Hepatocyte (in vitro differentiated cells): ENCODE measurements around the gene SGMS2. TPM values are rescaled to one million over a fixed set of nuclear protein-coding genes. Genes with fewer than 3 reads are reported as not detected.

Source experiments
- DNase-seq: peaks from one replicate; pipeline ENCODE4 v3.0.0-alpha.2; 2016; ENCODE audit warnings: low spot score
- H2AFZ ChIP-seq: fragments of 200-600 bp; sonication (generic); 2 replicates; pipeline ENCODE4 v1.6.0; 2016; ENCODE audit warnings: antibody characterized with exemption, mild to moderate bottlenecking
- H3K27ac ChIP-seq: fragments of 200-600 bp; sonication (generic); 2 replicates; pipeline ENCODE4 v1.5.1; 2016; ENCODE audit warnings: mild to moderate bottlenecking
- H3K27me3 ChIP-seq: fragments of 200-600 bp; sonication (generic); 2 replicates; pipeline ENCODE4 v1.6.1; 2016
- H3K36me3 ChIP-seq: fragments of 200-600 bp; sonication (generic); replicated peaks from 2 replicates; pipeline ENCODE4 v1.5.1; 2016; ENCODE audit warnings: low read depth; ENCODE audit not compliant: insufficient read depth
- H3K4me1 ChIP-seq: fragments of 200-600 bp; sonication (generic); 2 replicates; pipeline ENCODE4 v1.5.1; 2016; ENCODE audit warnings: mild to moderate bottlenecking, moderate library complexity; ENCODE audit not compliant: insufficient read depth
- H3K4me2 ChIP-seq: fragments of 200-600 bp; sonication (generic); 2 replicates; pipeline ENCODE4 v1.6.0; 2016
- H3K4me3 ChIP-seq: fragments of 200-600 bp; sonication (generic); 2 replicates; pipeline ENCODE4 v1.5.1; 2016; ENCODE audit warnings: mild to moderate bottlenecking
- H3K79me2 ChIP-seq: fragments of 200-600 bp; sonication (generic); 2 replicates; pipeline ENCODE4 v1.6.0; 2017; ENCODE audit warnings: mild to moderate bottlenecking
- H3K9me2 ChIP-seq: fragments of 200-600 bp; sonication (generic); replicated peaks from 2 replicates; pipeline ENCODE4 v1.6.0; 2017; ENCODE audit warnings: mild to moderate bottlenecking; ENCODE audit not compliant: insufficient read depth
- H3K9me3 ChIP-seq: fragments of 200-600 bp; sonication (generic); 2 replicates; pipeline ENCODE4 v1.5.1; 2016; ENCODE audit warnings: low read depth, mild to moderate bottlenecking
- H4K20me1 ChIP-seq: fragments of 200-600 bp; sonication (generic); 2 replicates; pipeline ENCODE4 v1.6.0; 2016; ENCODE audit warnings: mild to moderate bottlenecking; ENCODE audit not compliant: insufficient read depth, poor library complexity, severe bottlenecking
- EZH2 ChIP-seq: fragments of 200-600 bp; sonication (generic); IDR thresholded peaks from 2 replicates; pipeline ENCODE4 v1.6.1; 2016; ENCODE audit warnings: antibody characterized with exemption, mild to moderate bottlenecking, borderline replicate concordance
- EZH2phosphoT487 ChIP-seq: fragments of 200-600 bp; sonication (generic); IDR thresholded peaks from one replicate; pipeline ENCODE4 v1.6.1; 2018; ENCODE audit warnings: antibody characterized with exemption, mild to moderate bottlenecking, low read depth, moderate library complexity; ENCODE audit not compliant: unreplicated experiment, severe bottlenecking
- WGBS: methylation state at CpG from one replicate; pipeline ENCODE4 v1.1.6; 2016; ENCODE audit warnings: low lambda C conversion rate; ENCODE audit errors: missing lambda C conversion rate; 5-methylcytosine and 5-hydroxymethylcytosine counted together
- polyA plus RNA-seq: library from polyadenylated mRNA; unstranded; fragments of >200 nt; fragmentation: Nextera tagmentation; extraction: Ambion mirVana; gene quantifications from 2 replicates; pipeline ENCODE4 v1.2.1, GENCODE V29; 2016
- total RNA-seq: library from RNA; depleted of rRNA; stranded (reverse); fragments of >200 nt; gene quantifications from 2 replicates; pipeline ENCODE4 v1.2.3, GENCODE V29; 2014
- TF ChIP-seq, protein P1 (sequence below): fragments of 200-600 bp; sonication (generic); IDR thresholded peaks from 2 replicates; pipeline ENCODE4 v1.5.1; 2016; ENCODE audit warnings: antibody characterized with exemption, mild to moderate bottlenecking; ENCODE audit not compliant: poor library complexity

SGMS2 gene
- total and polyA plus RNA-seq, 2 experiments from 2014 or later: 33.1 to 75.7 TPM

DNA sequence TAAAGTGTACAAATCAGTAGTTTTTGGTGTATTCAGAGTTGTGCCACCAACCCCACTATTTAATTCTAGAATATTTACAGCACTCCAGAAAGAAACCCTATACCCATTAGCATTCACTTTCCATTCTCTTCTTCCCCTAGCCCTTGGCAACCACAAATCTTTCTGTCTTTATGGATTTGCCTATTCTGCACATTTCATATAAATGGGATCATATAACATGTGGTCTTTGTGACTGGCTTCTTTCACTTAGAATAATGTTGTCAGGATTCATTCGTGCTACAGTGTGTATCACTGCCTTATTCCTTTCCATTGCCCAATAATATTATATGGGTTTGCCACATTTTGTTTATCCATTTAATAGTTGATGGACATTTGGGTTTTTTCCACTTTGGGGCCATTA is 32.2 kb downstream of the SGMS2 start:
- H3K4me3 ChIP-seq: no peak overlapping the region
- H3K27ac ChIP-seq: no peak overlapping the region
- 77% methylated on average over 1 of the region's 1 CpG for WGBS
- H3K79me2 ChIP-seq: peaks cover 28% of the 10 kb centered on the region
- H3K9me2 ChIP-seq: no peaks in the 10 kb centered on the region
- H3K4me1 ChIP-seq: peaks cover 12% of the 10 kb centered on the region
- no peak overlapping the region for H3K4me2 ChIP-seq
- H3K27me3 ChIP-seq: no peaks in the 10 kb centered on the region
- H4K20me1 ChIP-seq: no peaks in the 10 kb centered on the region
- H3K9me3 ChIP-seq: no peaks in the 10 kb centered on the region
- H2AFZ ChIP-seq: no peak overlapping the region
- no peaks in the 10 kb centered on the region for H3K36me3 ChIP-seq
- TF ChIP-seq, protein P1, sequence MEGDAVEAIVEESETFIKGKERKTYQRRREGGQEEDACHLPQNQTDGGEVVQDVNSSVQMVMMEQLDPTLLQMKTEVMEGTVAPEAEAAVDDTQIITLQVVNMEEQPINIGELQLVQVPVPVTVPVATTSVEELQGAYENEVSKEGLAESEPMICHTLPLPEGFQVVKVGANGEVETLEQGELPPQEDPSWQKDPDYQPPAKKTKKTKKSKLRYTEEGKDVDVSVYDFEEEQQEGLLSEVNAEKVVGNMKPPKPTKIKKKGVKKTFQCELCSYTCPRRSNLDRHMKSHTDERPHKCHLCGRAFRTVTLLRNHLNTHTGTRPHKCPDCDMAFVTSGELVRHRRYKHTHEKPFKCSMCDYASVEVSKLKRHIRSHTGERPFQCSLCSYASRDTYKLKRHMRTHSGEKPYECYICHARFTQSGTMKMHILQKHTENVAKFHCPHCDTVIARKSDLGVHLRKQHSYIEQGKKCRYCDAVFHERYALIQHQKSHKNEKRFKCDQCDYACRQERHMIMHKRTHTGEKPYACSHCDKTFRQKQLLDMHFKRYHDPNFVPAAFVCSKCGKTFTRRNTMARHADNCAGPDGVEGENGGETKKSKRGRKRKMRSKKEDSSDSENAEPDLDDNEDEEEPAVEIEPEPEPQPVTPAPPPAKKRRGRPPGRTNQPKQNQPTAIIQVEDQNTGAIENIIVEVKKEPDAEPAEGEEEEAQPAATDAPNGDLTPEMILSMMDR: no peak
- TF ChIP-seq EZH2: no peak
- TF ChIP-seq EZH2phosphoT487: no peak
- DNase-seq: no peak

DNA sequence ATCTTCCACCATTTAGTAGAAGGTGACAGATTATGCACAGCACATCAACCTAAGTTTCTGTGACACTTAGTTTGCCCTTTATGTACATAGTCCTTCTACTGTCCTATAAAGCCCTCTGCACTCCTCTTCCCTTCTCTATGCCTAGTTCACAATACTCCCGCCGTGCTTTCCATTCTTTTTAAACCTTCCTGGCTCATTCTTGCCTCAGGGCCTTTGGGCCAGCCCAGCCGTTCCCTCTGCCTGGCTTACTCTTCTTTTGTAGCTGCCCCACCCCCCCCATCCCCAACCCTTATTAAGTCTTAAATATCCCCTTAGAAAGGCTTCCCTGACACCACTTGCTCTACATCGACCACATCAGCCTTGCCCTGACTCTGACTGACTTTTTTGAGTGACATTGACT is 33.0 kb downstream of the SGMS2 start:
- Histone ChIP-seq H3K27me3 (no peaks in the 10 kb centered on the region), H3K4me1 (peaks cover 12% of the 10 kb centered on the region), H3K9me2 (no peaks in the 10 kb centered on the region), H3K27ac (no peak overlapping the region), H4K20me1 (no peaks in the 10 kb centered on the region), H3K36me3 (no peaks in the 10 kb centered on the region), H3K79me2 (peaks cover 28% of the 10 kb centered on the region), H3K4me2 (no peak overlapping the region), H2AFZ (no peak overlapping the region), H3K4me3 (no peak overlapping the region), H3K9me3 (no peaks in the 10 kb centered on the region)
- TF ChIP-seq, protein P1: no peak
- TF ChIP-seq EZH2 (no peak), EZH2phosphoT487 (no peak)
- no peak for DNase-seq
- 54% methylated on average over 4 of the region's 4 CpGs for WGBS

DNA sequence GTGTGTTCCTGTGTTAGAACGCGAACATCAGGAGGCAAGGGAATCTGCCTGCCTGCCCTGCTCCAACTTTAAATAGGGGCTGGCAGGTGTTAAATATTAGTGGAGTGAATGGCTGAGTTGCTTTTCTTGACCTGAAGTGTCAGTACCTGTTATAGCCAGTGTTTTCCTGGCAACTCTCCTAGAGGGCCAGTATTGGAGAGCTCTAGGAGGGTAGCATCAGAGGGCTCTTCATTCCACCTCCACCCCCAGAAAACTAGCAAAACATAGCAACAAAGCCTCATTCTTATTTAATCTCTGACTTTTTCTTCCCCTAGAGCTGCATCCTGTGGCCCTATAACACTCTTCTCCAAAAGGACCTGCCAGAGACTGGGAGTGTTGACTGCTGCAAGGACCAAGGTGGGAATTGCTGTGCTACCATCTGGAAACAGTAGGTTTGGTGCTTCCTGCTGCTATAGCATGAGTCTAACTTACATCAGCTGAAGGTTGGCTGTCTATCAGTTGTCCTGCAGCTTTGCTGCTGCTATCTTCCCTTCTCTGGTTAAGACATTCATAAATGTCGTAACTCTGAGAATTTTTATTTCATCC is 33.5 kb downstream of the SGMS2 start:
- H2AFZ ChIP-seq: no peak overlapping the region
- no peak overlapping the region for H3K4me2 ChIP-seq

More for the DNA sequence above, 33.5 kb downstream of the SGMS2 start:
- DNase-seq: no peak
- peaks cover 8% of the 10 kb centered on the region for H3K4me1 ChIP-seq
- TF ChIP-seq, protein P1: no peak
- no peak for TF ChIP-seq EZH2phosphoT487
- WGBS: 79% methylated on average over 3 of the region's 3 CpGs
- H3K9me2 ChIP-seq: no peaks in the 10 kb centered on the region
- no peaks in the 10 kb centered on the region for H3K36me3 ChIP-seq
- H3K79me2 ChIP-seq: peaks cover 28% of the 10 kb centered on the region
- H3K27ac ChIP-seq: no peak overlapping the region
- H4K20me1 ChIP-seq: no peaks in the 10 kb centered on the region
- H3K4me3 ChIP-seq: no peak overlapping the region
- no peaks in the 10 kb centered on the region for H3K9me3 ChIP-seq
- no peaks in the 10 kb centered on the region for H3K27me3 ChIP-seq
